ENCODE results near the gene PRUNE2.

PRUNE2 gene

DNA sequence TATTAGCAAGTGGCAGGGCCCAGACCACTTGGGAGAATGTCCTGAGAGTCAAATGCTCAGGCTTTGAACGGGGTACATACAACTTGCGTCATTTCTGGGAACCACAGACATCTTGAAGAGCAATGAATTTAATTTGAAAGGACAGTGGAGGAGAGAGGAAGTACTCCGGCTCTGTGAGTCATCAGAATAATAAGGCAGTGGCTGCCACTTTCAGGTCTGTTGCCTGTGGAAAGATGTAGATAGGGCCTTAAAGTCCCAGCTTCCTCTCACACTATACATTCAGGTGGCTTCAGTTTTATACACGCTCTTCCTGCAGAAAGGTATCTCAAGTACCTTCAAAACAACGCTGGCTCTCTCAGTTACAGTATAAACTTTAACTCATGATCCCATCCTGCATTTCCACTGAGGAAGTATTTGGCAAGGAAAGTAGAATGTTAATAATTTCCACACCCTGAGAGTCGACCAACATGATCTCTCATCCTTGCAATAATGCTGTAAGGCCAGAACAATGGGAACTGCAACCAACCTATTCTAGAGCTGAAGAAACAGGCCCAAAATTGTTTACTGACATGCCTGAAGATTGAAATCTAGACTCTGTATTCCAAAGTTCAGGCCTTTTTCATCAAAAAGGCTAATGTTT is 6.8 kb upstream of the PRUNE2 start:
- Mint-ChIP-seq H3K36me3 (no peaks in the 10 kb centered on the region), H3K4me3 (no peak overlapping the region), H3K27me3 (peaks cover 23% of the 10 kb centered on the region), H3K27ac (no peak overlapping the region), H3K9me3 (ENCODE audit: low read depth) (no peaks in the 10 kb centered on the region), H3K4me1 (ENCODE audit: low read depth) (no peaks in the 10 kb centered on the region)

DNA sequence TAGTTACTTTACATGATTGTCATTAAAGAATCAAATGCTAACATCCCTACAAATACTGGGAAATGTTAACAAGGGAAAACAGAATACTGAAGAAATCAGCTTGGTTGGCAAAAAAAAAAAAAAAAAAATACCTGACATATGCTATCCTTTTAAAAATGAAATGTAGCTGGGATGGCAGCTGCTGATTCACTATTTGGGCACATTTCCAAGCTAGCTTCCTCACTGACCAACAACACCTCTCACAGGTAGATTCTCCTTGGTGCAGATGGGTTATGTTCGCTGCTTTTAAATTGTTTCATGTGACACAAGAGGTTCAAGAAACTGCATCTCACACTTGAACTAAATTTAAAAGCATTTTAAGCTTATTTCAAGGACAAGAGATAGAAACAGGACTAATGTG is 6.1 kb upstream of the PRUNE2 start:
- H3K27me3 Mint-ChIP-seq = peaks cover 30% of the 10 kb centered on the region
- H3K9me3 Mint-ChIP-seq (ENCODE audit: low read depth) = no peaks in the 10 kb centered on the region
- H3K4me3 Mint-ChIP-seq = no peak overlapping the region
- no peaks in the 10 kb centered on the region for H3K36me3 Mint-ChIP-seq
- H3K27ac Mint-ChIP-seq = no peak overlapping the region
- H3K4me1 Mint-ChIP-seq (ENCODE audit: low read depth) = no peaks in the 10 kb centered on the region

DNA sequence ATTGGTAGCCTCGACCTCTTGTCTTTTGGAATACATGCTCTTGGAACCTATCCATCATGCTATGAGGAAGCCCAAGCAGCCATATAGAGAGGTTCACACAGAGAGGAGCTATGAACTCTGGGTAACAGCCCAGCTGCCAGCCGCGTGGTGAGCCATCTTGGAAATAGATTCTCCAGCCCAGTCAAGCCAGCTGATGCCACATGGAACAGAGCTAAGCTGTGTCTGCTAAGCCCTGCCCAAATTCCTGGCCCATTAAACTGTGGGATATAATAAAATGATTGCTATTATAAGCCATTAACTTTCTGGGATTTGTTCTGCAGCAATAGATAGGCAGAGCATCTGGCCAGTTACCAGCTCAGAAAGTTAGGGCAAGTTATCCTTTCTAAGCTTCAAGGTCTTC is 4.9 kb upstream of the PRUNE2 start:
- Mint-ChIP-seq H3K27ac (no peak overlapping the region), H3K4me3 (no peak overlapping the region), H3K27me3 (peaks cover 29% of the 10 kb centered on the region), H3K9me3 (ENCODE audit: low read depth) (no peaks in the 10 kb centered on the region), H3K4me1 (ENCODE audit: low read depth) (peaks cover 4% of the 10 kb centered on the region), H3K36me3 (no peaks in the 10 kb centered on the region)

DNA sequence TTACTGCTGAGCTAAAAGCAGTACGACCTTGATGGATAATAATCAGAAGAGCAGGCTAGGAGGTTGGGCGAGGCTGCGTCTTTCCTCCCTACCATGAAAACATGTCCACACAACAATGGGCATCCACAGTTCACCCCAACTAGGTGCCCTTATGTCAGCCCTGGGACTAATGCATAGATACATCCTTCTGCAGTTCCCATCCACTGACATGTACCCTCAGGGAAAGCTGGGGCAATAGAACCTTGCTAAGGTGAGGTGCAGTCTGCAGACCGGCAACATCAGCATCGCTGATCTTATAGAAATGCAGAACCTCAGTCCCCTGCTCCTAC is 697 bp upstream of the PRUNE2 start:
- H3K36me3 Mint-ChIP-seq = no peaks in the 10 kb centered on the region
- H3K27me3 Mint-ChIP-seq = peaks cover 34% of the 10 kb centered on the region
- no peak overlapping the region for H3K27ac Mint-ChIP-seq
- peaks cover 4% of the 10 kb centered on the region for H3K4me1 Mint-ChIP-seq (ENCODE audit: low read depth)
- H3K4me3 Mint-ChIP-seq = no peak overlapping the region
- H3K9me3 Mint-ChIP-seq (ENCODE audit: low read depth) = no peaks in the 10 kb centered on the region

DNA sequence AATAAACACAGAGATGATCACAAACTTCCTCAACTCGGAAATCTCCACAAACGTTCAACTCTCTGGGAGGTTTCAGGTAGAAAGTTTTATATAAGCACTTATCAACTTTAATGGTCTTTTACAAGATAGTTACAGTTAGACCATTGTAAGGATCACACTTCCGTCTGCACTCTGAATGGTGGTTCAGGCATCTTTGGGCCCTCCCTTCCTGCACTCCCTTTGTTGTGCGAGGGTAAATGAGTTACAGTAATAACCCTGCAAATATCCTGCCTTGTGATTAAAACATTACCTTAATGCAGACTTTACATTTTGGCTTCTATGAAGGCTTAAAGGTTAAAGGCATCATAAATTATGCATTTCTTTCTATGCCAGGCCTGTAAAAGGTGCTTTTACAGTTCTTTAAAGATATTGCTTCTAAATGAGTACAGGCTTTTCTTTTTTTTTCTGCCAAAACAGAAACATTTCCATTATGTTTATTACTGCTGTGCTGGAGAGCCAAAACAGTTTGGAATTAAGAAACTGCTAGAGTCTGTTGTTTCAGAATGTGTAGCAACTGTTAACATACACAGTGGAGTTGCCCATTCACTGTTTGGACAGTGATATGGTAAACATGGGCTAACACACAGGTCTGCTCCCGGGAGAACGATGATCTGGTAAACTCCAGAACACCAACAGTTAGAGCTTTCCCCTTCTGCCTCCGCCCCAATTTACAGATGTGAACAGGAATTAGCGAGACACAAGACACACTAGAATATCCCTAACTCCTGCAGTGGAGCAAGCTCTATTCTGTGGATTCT is 1.1 kb downstream of the PRUNE2 start:
- Mint-ChIP-seq H3K27me3 (peaks cover 39% of the 10 kb centered on the region), H3K9me3 (ENCODE audit: low read depth) (no peaks in the 10 kb centered on the region), H3K36me3 (no peaks in the 10 kb centered on the region), H3K27ac (no peak overlapping the region), H3K4me3 (no peak overlapping the region), H3K4me1 (ENCODE audit: low read depth) (peaks cover 4% of the 10 kb centered on the region)

DNA sequence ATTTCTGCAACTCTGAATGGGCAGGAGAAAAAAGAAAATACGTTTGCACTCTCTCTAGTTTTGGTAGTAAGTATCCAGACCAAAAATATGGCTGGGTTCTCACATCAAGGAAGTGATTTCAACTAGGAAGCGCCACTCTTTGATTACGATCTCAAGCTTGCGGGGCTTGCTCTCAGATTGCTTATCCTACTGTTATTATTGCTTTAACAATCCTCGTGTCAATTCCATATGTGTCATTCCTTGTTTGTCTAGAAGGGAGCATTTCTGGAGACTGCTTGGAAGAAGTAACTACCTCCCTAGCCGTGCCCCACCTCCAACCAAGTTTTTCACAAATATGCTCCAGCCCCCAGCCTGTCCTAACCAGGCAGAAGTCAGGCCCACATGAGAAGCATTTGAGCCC is 3.5 kb downstream of the PRUNE2 start:
- no peak overlapping the region for H3K27ac Mint-ChIP-seq
- H3K36me3 Mint-ChIP-seq = no peaks in the 10 kb centered on the region
- peaks cover 28% of the 10 kb centered on the region for H3K27me3 Mint-ChIP-seq
- H3K4me3 Mint-ChIP-seq = no peak overlapping the region
- H3K9me3 Mint-ChIP-seq (ENCODE audit: low read depth) = no peaks in the 10 kb centered on the region
- H3K4me1 Mint-ChIP-seq (ENCODE audit: low read depth) = peaks cover 4% of the 10 kb centered on the region

DNA sequence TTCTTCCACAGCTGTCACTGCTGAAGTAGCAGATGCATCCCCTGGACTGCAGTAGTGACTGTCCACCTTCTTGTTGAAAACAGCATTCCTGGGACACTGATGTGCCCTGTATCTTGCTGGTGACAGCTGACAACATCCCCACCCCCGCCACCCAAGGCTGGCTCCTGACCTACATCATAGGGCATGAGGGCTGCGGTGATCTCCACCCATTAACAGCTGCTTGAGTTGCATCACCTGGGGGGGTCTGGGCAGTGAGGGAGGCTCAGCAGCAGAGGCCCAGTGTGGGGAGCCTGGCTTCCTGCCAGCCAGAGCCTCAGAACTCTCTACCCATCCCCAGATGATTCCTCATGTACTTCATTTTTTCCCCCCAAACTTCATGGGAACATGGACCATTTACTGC is 4.1 kb downstream of the PRUNE2 start:
- peaks cover 25% of the 10 kb centered on the region for H3K27me3 Mint-ChIP-seq
- H3K9me3 Mint-ChIP-seq (ENCODE audit: low read depth) = no peaks in the 10 kb centered on the region
- no peak overlapping the region for H3K27ac Mint-ChIP-seq
- H3K4me1 Mint-ChIP-seq (ENCODE audit: low read depth) = peaks cover 4% of the 10 kb centered on the region
- H3K36me3 Mint-ChIP-seq = no peaks in the 10 kb centered on the region
- H3K4me3 Mint-ChIP-seq = no peak overlapping the region

DNA sequence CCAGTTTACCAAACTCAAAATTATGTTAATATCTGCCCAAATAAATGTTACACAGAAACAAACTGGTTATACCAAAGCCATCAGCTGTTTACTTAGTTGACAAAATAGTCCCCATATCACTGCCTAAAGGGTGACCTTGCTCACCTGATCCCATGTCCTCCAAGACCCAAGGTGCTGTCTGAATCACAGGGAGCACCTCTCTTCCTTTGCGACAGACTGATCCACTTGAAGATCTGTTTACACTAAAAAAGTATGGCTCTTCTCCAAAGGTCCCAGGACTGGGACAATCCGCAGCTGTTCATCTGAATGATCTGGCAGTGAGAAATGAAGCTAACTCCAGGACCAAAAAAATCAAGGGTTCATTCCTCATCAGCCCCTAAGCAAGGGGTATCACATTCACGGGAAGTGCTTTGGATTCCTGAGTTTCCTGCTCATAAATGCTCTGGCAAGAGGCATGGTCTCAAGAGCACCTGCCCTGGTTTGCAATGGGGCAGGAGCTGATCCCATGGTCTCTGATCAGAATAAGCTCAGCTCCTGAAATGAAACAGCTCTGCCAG is 5.0 kb downstream of the PRUNE2 start:
- Mint-ChIP-seq H3K27ac (no peak overlapping the region), H3K27me3 (peaks cover 25% of the 10 kb centered on the region), H3K4me1 (ENCODE audit: low read depth) (no peaks in the 10 kb centered on the region), H3K36me3 (no peaks in the 10 kb centered on the region), H3K9me3 (ENCODE audit: low read depth) (no peaks in the 10 kb centered on the region), H3K4me3 (no peak overlapping the region)

DNA sequence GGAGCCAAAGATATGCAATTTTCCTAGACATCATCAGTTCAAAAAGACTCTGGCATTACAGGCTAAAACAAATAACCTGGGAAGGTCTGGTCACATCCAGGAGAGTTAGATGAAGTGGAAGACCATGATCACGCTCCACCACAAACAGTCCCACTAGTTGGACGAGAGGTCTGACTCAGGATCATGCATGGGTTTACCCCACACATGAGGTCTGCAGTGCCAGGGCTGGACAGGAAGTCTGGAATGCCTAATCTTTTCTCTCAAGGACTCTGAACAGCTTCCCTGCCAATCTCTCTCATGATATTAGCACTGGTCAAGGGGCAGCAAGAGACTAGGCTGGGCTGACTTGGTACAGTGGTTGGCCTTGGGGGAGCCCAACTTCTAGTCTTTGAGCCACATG is 7.1 kb downstream of the PRUNE2 start:
- no peaks in the 10 kb centered on the region for H3K36me3 Mint-ChIP-seq
- peaks cover 13% of the 10 kb centered on the region for H3K27me3 Mint-ChIP-seq
- no peak overlapping the region for H3K27ac Mint-ChIP-seq
- H3K4me3 Mint-ChIP-seq = no peak overlapping the region
- H3K4me1 Mint-ChIP-seq (ENCODE audit: low read depth) = no peaks in the 10 kb centered on the region
- H3K9me3 Mint-ChIP-seq (ENCODE audit: low read depth) = no peaks in the 10 kb centered on the region

DNA sequence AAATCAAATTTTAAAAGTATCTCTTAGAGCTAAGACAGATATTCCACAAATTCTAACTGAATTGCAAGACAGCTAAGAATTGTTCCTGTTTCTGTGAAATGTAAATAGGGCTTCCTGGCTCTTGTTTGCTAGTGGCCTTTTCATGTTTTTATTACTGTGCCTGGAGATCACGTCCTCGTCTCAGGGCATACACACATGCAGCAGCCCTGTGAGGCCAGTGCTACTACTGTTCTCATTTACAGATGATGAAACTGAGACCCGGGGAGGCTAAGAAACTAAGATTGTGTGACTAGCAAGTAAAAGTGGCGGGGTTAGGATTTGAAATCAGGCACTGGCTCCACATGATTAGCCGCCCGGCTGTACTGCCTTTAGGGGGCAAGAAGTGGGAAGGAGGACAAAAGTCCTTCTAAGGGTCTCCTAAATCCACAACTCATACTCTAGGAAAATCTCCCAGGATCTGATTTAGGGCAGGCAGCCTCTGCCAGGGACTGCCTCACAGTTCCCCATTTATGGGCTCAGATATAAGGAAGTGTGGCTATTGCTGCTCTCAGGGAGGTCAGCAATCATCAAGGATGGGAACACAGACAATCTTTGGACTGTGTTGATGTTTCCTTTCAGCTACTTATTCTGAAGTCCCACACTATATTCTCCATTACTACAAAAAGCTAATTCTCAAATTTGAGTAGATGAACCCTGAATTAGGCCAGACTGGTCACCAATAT is 7.9 kb downstream of the PRUNE2 start:
- Mint-ChIP-seq H3K4me1 (ENCODE audit: low read depth) (no peaks in the 10 kb centered on the region), H3K36me3 (no peaks in the 10 kb centered on the region), H3K4me3 (no peak overlapping the region), H3K9me3 (ENCODE audit: low read depth) (no peaks in the 10 kb centered on the region), H3K27me3 (peaks cover 13% of the 10 kb centered on the region), H3K27ac (no peak overlapping the region)

DNA sequence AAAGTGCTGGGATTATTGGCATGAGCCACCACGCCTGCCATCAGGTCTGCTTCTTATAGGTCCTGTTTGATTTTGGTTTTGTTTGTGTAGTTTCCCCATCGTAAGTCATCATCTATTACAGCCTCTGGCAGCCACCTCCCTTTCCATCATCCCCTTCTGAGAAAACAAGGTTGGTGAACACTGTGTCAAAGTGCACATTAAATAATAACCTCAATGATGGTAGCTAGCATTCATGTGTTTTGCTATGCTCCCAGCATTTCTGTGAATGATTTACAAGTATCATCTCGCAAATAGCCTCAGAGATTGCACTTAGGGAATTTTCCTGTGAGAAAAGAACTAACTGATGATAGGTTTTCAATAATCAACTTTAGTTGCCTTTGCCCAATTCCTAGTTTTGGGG is 9.9 kb downstream of the PRUNE2 start:
- Mint-ChIP-seq H3K4me1 (ENCODE audit: low read depth) (no peaks in the 10 kb centered on the region), H3K27me3 (peaks cover 15% of the 10 kb centered on the region), H3K4me3 (no peak overlapping the region), H3K9me3 (ENCODE audit: low read depth) (no peaks in the 10 kb centered on the region), H3K36me3 (no peaks in the 10 kb centered on the region), H3K27ac (no peak overlapping the region)

DNA sequence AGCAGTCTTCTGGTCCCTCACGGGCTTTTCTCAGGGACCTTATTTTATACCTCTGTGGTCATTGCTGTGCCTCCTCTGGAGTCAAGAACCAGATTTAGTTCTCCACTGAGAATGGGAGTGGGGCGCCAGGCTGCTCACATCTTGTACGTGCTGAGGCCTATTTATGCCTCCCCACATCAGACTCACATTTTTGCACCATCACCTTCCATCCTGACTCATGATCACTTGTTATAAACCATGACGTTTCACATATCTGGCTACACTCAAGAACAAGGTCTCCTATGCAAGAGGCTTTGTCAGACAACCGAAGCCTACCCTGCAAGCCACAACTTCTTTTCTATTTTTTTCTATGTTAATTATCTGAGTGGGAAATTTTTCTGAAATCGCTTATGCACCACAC is 10.7 kb downstream of the PRUNE2 start:
- peaks cover 10% of the 10 kb centered on the region for H3K27me3 Mint-ChIP-seq
- no peaks in the 10 kb centered on the region for H3K36me3 Mint-ChIP-seq
- no peaks in the 10 kb centered on the region for H3K4me1 Mint-ChIP-seq (ENCODE audit: low read depth)
- no peaks in the 10 kb centered on the region for H3K9me3 Mint-ChIP-seq (ENCODE audit: low read depth)
- H3K4me3 Mint-ChIP-seq = no peak overlapping the region
- H3K27ac Mint-ChIP-seq = no peak overlapping the region

DNA sequence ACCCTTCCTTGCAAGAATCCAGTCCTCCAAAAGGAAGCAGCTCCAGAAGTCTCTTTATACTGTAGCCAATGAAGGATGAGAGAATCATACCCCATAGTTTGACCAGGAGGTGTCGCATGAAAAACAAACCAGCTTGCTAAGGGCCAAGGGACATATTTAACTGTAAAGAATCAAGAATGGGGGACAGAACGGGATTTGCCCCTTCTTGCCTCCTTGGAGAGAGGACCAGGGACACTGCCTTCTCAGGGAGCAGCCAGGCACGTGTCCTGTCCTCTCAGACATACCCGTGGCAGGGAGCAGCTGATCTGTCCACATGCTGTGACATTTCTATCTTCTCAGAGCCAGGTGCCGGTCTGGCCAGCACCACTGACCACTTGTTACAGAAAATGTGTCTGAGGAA is 11.7 kb downstream of the PRUNE2 start:
- no peaks in the 10 kb centered on the region for H3K36me3 Mint-ChIP-seq
- H3K27ac Mint-ChIP-seq = no peak overlapping the region
- no peaks in the 10 kb centered on the region for H3K9me3 Mint-ChIP-seq (ENCODE audit: low read depth)
- H3K27me3 Mint-ChIP-seq = peaks cover 10% of the 10 kb centered on the region
- no peak overlapping the region for H3K4me3 Mint-ChIP-seq
- no peaks in the 10 kb centered on the region for H3K4me1 Mint-ChIP-seq (ENCODE audit: low read depth)

DNA sequence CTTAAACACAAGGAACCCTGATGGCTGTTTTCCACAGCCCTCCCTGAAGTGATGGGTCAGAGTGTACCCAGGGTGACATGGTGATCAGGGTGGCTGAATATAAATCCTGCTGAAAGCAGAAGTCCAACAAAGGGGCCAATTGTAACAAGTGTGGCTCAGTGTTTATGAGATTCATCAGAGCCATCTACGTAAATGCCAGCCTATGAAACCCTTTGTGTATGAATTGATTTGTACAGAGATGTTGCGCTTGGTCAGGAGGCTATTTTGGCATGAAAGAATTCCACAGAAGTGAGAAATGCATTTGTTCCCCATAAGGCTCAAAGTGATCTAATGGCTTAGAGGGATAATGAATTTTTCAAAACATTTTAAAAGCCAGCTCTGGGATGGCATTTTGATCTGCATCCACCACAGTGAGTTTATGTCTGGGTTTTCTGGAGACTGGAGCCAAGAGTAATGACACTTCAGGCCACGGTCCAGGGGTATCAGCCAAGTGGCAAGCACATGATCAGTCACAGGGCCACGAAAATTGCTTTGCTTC is 12.4 kb downstream of the PRUNE2 start:
- H3K27me3 Mint-ChIP-seq = peaks cover 8% of the 10 kb centered on the region
- H3K9me3 Mint-ChIP-seq (ENCODE audit: low read depth) = no peaks in the 10 kb centered on the region
- no peak overlapping the region for H3K4me3 Mint-ChIP-seq
- no peaks in the 10 kb centered on the region for H3K4me1 Mint-ChIP-seq (ENCODE audit: low read depth)
- no peaks in the 10 kb centered on the region for H3K36me3 Mint-ChIP-seq
- H3K27ac Mint-ChIP-seq = no peak overlapping the region

DNA sequence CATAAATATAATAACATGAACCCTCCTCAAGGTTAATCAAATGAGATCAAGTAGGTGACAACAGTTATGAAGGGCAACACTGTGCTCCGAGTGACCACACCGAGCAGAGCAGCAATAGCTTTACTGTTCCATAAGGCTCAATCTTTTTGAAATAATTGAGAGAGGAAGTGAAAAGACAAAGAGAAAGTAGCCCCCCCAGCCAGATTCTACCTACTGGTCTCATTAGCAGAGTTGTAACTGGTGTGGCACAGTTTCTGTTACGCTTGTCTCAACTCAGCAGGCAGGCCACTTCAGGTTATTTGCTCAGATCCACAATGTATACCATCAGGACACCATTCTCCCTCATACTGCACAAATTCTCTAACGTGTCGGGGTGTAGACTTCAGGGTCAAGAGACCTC is 14.0 kb downstream of the PRUNE2 start:
- H3K9me3 Mint-ChIP-seq (ENCODE audit: low read depth) = no peaks in the 10 kb centered on the region
- no peaks in the 10 kb centered on the region for H3K36me3 Mint-ChIP-seq
- H3K4me1 Mint-ChIP-seq (ENCODE audit: low read depth) = no peaks in the 10 kb centered on the region
- H3K27me3 Mint-ChIP-seq = peaks cover 6% of the 10 kb centered on the region
- H3K4me3 Mint-ChIP-seq = no peak overlapping the region
- H3K27ac Mint-ChIP-seq = no peak overlapping the region

All from activated naive CD8-positive, alpha-beta T cell (primary cell).